Vagina (tissue), 2 donors: ENCODE data around the gene KCTD5. TPM values are rescaled to one million over a fixed set of nuclear protein-coding genes. Genes with fewer than 3 reads are reported as not detected.

ENCODE experiments used
- DNase-seq, 2 donors: peaks; one replicate each; pipeline ENCODE4 v3.0.0-alpha.2; 2017; ENCODE audit errors: extremely low spot score in 2 of 2
- H3K27ac ChIP-seq: fragments of 200-600 bp; sonication (generic); one replicate; pipeline ENCODE4 v1.5.1; 2019
- H3K27me3 ChIP-seq: fragments of 200-600 bp; sonication (generic); one replicate; pipeline ENCODE4 v1.5.1; 2019
- H3K36me3 ChIP-seq, 2 donors: fragments of 200-600 bp; sonication (generic); one replicate each; pipeline ENCODE4 v1.5.1; 2017 to 2019
- H3K4me1 ChIP-seq: fragments of 200-600 bp; sonication (generic); one replicate; pipeline ENCODE4 v1.5.1; 2019
- H3K4me3 ChIP-seq, 2 donors: fragments of 200-600 bp; sonication (generic); 1 replicate in 1 of 2; 2 replicates in 1 of 2; pipeline ENCODE4 v1.5.1; 2016 to 2019
- H3K9me3 ChIP-seq: fragments of 200-600 bp; sonication (generic); one replicate; pipeline ENCODE4 v1.5.1; 2019
- POLR2A ChIP-seq, 2 donors: fragments of 450-650 bp; IDR thresholded peaks; one replicate each; pipeline ENCODE4 v1.6.1; 2017; ENCODE audit warnings: antibody characterized with exemption in 2 of 2, mild to moderate bottlenecking in 2 of 2, moderate library complexity in 2 of 2
- POLR2AphosphoS5 ChIP-seq, 2 donors: sonication (generic); formaldehyde crosslinking; IDR thresholded peaks; one replicate each; pipeline ENCODE4 v1.9.0; 2017; ENCODE audit warnings: antibody characterized with exemption in 2 of 2, mild to moderate bottlenecking in 2 of 2, low read depth in 1 of 2; ENCODE audit not compliant: insufficient read depth in 1 of 2
- intact Hi-C: fragments of 100-400 bp; cut with DNase I; formaldehyde crosslinking; loops from one replicate; pipeline ENCODE4 v1.15.1; 2023
- total RNA-seq: library from RNA; depleted of rRNA; stranded (reverse); fragments of >200 nt; gene quantifications from one replicate; pipeline ENCODE4 v1.2.3, GENCODE V29; 2016
- TF ChIP-seq, protein P1 (sequence below), 3 experiments: fragments of 450-650 bp in 2 of 3; fragments of 200-600 bp in 1 of 3; sonication (generic) in 1 of 3; IDR thresholded peaks; one replicate each; pipeline ENCODE4 v1.5.1; 2017 to 2019; ENCODE audit warnings: antibody characterized with exemption in 3 of 3, mild to moderate bottlenecking in 2 of 3, moderate library complexity in 2 of 3

The KCTD5 gene
- total RNA-seq, 1 donor from 2014 or later, result 19.4 TPM

DNA sequence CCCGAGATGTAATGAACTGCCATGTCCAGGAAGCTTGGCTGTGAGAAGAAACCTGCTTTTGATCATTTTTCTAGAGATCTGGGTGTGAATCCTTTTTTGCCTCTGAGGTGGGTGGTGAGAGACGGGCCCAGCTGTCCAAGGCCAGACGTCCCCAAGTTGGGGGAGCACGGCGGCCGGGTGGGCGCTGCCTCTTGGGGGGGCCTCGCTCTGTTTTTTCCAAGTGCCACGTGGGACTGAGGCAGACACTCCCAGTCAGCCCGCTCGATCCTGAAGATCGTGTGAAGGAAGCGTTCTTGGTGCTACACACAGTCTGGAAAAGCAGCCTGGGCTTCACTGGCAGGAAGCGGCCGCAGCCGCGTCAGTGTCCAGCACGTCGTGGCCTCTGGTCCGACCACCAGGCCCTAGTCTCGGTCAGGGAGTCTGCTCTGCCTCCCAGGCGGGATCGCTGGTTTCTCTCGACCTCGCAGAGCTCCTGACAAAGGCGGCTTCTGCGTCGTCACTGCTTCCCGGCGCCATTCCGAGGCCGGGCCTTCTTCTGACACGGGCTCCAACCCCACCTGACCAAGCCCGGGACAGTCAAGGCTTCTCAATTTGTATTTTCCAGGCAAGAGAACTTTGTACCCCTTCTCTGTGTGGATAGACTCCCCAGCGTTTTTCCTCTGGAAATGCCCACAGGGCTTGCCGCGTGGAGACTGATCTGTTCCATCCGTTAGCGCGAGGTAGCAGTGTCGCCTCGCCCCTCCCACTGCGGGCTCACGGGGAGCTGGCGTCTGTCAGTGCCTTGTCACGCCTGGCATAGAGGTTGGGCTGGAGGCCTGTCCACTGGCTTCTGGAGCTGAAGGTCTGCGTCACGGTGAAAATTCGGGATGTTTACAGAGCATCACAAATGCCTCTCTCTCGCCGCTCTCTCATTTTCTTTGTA, 25.3 kb downstream of the KCTD5 start:
- Histone ChIP-seq H3K9me3 (no peaks in the 10 kb centered on the region), H3K4me3 (no peak overlapping the region), H3K27me3 (no peaks in the 10 kb centered on the region), H3K27ac (no peak overlapping the region), H3K36me3 (peaks cover 0 to 30% of the 10 kb centered on the region in 2 donors), H3K4me1 (no peaks in the 10 kb centered on the region)
- DNase-seq, result no peak
- intact Hi-C loops, result no loop called here
- TF ChIP-seq POLR2AphosphoS5 (IDR thresholded peaks at IDR 0.05; ENCODE audit: insufficient read depth in 1 of 2, low read depth in 1 of 2) (no peak), POLR2A (IDR thresholded peaks at IDR 0.05) (no peak)
- TF ChIP-seq, protein P1, sequence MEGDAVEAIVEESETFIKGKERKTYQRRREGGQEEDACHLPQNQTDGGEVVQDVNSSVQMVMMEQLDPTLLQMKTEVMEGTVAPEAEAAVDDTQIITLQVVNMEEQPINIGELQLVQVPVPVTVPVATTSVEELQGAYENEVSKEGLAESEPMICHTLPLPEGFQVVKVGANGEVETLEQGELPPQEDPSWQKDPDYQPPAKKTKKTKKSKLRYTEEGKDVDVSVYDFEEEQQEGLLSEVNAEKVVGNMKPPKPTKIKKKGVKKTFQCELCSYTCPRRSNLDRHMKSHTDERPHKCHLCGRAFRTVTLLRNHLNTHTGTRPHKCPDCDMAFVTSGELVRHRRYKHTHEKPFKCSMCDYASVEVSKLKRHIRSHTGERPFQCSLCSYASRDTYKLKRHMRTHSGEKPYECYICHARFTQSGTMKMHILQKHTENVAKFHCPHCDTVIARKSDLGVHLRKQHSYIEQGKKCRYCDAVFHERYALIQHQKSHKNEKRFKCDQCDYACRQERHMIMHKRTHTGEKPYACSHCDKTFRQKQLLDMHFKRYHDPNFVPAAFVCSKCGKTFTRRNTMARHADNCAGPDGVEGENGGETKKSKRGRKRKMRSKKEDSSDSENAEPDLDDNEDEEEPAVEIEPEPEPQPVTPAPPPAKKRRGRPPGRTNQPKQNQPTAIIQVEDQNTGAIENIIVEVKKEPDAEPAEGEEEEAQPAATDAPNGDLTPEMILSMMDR (IDR thresholded peaks at IDR 0.05), result no peak

DNA sequence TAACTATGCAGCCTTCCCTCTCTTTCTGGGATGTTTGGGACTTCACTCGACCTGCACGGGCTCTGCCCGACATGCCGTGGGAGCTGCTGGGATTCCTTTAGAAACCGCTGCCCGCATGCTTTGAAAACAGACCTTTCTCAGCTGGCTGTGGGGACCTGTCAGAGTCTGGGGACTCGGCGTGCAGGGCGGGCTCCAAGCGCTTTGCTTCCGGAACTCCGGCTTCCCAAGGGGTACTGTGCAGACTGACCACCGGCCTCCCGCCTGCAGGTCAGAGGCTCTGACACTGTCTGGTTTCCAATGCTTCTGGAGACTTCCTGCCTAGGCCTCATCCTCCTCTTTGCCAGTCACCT, 25.9 kb downstream of the KCTD5 start:
- intact Hi-C loops, result no loop called here
- Histone ChIP-seq H3K9me3 (no peaks in the 10 kb centered on the region), H3K4me1 (no peaks in the 10 kb centered on the region), H3K4me3 (no peak overlapping the region), H3K36me3 (peaks cover 0 to 25% of the 10 kb centered on the region in 2 donors), H3K27me3 (no peaks in the 10 kb centered on the region), H3K27ac (no peak overlapping the region)
- no peak for DNase-seq
- no peak for TF ChIP-seq POLR2A (IDR thresholded peaks at IDR 0.05)
- TF ChIP-seq POLR2AphosphoS5 (IDR thresholded peaks at IDR 0.05; ENCODE audit: insufficient read depth in 1 of 2, low read depth in 1 of 2), result no peak
- TF ChIP-seq, protein P1 (IDR thresholded peaks at IDR 0.05), result no peak

DNA sequence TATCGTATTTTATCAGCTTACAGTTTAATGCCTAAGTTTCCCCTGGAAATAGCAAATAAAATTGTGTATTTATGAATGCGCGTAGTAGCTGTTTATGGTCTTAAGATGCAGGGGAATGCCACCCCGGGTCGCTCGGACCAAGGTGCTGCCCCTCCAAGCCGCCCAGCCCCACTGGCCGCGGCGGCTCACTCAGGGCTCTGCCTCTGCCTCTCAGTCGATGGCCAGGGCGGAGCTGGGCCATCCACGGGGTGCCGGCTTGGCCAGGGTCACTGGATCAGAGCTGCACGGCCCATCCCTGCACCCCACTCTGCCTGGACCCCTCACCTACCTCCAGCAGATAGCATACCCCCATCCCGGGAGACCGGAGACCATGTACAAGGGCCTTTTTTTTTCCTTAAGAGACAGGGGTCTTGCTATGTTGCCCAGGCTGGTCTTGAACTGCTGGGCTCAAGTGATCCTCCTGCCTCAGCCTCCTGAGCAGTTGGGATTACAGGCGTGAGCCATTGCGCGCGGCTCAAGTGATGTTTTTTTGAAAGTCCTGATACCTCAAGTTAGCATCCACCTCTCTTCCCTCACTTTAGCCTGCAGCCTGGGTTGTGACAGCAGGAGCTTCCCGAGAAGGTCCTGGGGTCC, 26.7 kb downstream of the KCTD5 start:
- Histone ChIP-seq H3K9me3 (no peaks in the 10 kb centered on the region), H3K4me1 (no peaks in the 10 kb centered on the region), H3K36me3 (peaks cover 0 to 21% of the 10 kb centered on the region in 2 donors), H3K4me3 (no peak overlapping the region), H3K27ac (no peak overlapping the region), H3K27me3 (no peaks in the 10 kb centered on the region)
- TF ChIP-seq, protein P1 (IDR thresholded peaks at IDR 0.05), result no peak
- TF ChIP-seq POLR2AphosphoS5 (IDR thresholded peaks at IDR 0.05; ENCODE audit: insufficient read depth in 1 of 2, low read depth in 1 of 2) (no peak), POLR2A (IDR thresholded peaks at IDR 0.05) (no peak)
- intact Hi-C loops, result no loop called here
- no peak for DNase-seq

DNA sequence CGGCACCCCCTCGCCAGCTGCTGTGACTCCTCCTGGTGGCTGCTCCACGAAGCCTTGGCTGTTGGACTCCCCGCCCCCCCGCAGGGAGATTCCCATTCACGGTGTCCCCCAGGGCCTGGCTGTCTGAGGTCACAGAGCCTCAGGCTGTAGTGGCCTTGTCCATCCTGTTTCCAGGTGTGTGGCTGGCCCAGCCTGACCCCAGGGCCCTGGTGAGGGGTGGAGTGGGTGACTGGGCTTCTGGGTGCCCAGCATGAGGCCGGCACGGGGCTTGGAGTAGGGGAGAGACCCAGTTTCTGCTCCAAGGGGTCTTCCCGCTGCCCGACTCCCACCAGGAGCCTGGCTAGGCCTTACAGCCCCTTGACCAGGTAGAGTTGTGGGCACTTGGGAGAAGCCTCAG, 27.3 kb downstream of the KCTD5 start:
- peaks cover 0 to 21% of the 10 kb centered on the region in 2 donors for H3K36me3 ChIP-seq

More for the DNA sequence above, 27.3 kb downstream of the KCTD5 start:
- H3K4me1 ChIP-seq, result no peaks in the 10 kb centered on the region
- no peak overlapping the region for H3K4me3 ChIP-seq
- no peak for DNase-seq
- H3K27me3 ChIP-seq, result no peaks in the 10 kb centered on the region
- no peak overlapping the region for H3K27ac ChIP-seq
- TF ChIP-seq, protein P1 (IDR thresholded peaks at IDR 0.05), result no peak
- TF ChIP-seq POLR2AphosphoS5 (IDR thresholded peaks at IDR 0.05; ENCODE audit: insufficient read depth in 1 of 2, low read depth in 1 of 2) (no peak), POLR2A (IDR thresholded peaks at IDR 0.05) (no peak)
- intact Hi-C loops, result no loop called here
- no peaks in the 10 kb centered on the region for H3K9me3 ChIP-seq
